HG02973 (cell line): ENCODE results near the gene SIK2.

Source experiments
- ATAC-seq: cut with Tn5 transposase; IDR thresholded peaks from one replicate; pipeline ENCODE4 v1.9.1; 2021; ENCODE audit warnings: moderate library complexity; ENCODE audit not compliant: unreplicated experiment

Gene SIK2

GRCh38 chr11:111727431-111727830 lies 125.2 kb downstream of the SIK2 start:
- ATAC-seq = no peak

- no peak for ATAC-seq
These were observed 127.0 kb downstream of the SIK2 start for GRCh38 chr11:111729071-111729830.

- ATAC-seq = no peak
These were observed 127.6 kb downstream of the SIK2 start for GRCh38 chr11:111729831-111730311.

- ATAC-seq = no peak
These were observed 128.8 kb downstream of the SIK2 start for GRCh38 chr11:111730871-111731591.

- no peak for ATAC-seq
These were observed 129.6 kb downstream of the SIK2 start for GRCh38 chr11:111731821-111732220.

- ATAC-seq = no peak
These were observed 130.8 kb downstream of the SIK2 start for GRCh38 chr11:111733016-111733415.

GRCh38 chr11:111733611-111734088 lies 131.4 kb downstream of the SIK2 start:
- ATAC-seq = no peak

GRCh38 chr11:111734101-111734953 lies 132.1 kb downstream of the SIK2 start:
- ATAC-seq = no peak

- no peak for ATAC-seq
These were observed 132.7 kb downstream of the SIK2 start for GRCh38 chr11:111734954-111735261.

GRCh38 chr11:111735262-111736116 lies 133.2 kb downstream of the SIK2 start:
- no peak for ATAC-seq

- no peak for ATAC-seq
These were observed 133.9 kb downstream of the SIK2 start for GRCh38 chr11:111736181-111736590.

- no peak for ATAC-seq
These were observed 134.6 kb downstream of the SIK2 start for GRCh38 chr11:111736621-111737443.

- no peak for ATAC-seq
These were observed 135.4 kb downstream of the SIK2 start for GRCh38 chr11:111737444-111738210.

GRCh38 chr11:111739299-111739698 lies 137.1 kb downstream of the SIK2 start:
- no peak for ATAC-seq

- ATAC-seq = no peak
These were observed 139.5 kb downstream of the SIK2 start for GRCh38 chr11:111741751-111742150.

GRCh38 chr11:111743700-111744099 lies 141.5 kb downstream of the SIK2 start:
- ATAC-seq = no peak

GRCh38 chr11:111745719-111746504 lies 143.7 kb downstream of the SIK2 start:
- ATAC-seq = no peak
